Stimulated activated effector memory CD8-positive, alpha-beta T cell treated with anti-CD3 and anti-CD28 coated beads, Interleukin-12 subunit alpha, Interleukin-12 subunit beta, amount 100 ng/mL, for 72 hours (primary cell): Measurements from ENCODE around the gene PARD3B.

Experiments
- ATAC-seq: fragments of 150-1000 bp; cut with Tn5 transposase; 2 replicates; pipeline ENCODE4 v1.10.0; 2021
- DNase-seq, 2 donors: peaks; one replicate each; pipeline ENCODE4 v3.0.0; 2021 to 2022; ENCODE audit warnings: low spot score in 2 of 2
- H3K27ac Mint-ChIP-seq: one replicate; pipeline ENCODE4 v1.8.0; 2022; ENCODE audit warnings: mild to moderate bottlenecking, mixed read lengths
- H3K36me3 Mint-ChIP-seq: one replicate; pipeline ENCODE4 v1.8.0; 2022; ENCODE audit warnings: mild to moderate bottlenecking, mixed read lengths
- H3K4me1 Mint-ChIP-seq: one replicate; pipeline ENCODE4 v1.8.0; 2022; ENCODE audit warnings: mixed read lengths
- H3K4me3 Mint-ChIP-seq: one replicate; pipeline ENCODE4 v1.8.0; 2022; ENCODE audit warnings: mild to moderate bottlenecking, mixed read lengths
- H3K9me3 Mint-ChIP-seq: one replicate; pipeline ENCODE4 v1.8.0; 2022; ENCODE audit warnings: mixed read lengths

PARD3B gene

DNA sequence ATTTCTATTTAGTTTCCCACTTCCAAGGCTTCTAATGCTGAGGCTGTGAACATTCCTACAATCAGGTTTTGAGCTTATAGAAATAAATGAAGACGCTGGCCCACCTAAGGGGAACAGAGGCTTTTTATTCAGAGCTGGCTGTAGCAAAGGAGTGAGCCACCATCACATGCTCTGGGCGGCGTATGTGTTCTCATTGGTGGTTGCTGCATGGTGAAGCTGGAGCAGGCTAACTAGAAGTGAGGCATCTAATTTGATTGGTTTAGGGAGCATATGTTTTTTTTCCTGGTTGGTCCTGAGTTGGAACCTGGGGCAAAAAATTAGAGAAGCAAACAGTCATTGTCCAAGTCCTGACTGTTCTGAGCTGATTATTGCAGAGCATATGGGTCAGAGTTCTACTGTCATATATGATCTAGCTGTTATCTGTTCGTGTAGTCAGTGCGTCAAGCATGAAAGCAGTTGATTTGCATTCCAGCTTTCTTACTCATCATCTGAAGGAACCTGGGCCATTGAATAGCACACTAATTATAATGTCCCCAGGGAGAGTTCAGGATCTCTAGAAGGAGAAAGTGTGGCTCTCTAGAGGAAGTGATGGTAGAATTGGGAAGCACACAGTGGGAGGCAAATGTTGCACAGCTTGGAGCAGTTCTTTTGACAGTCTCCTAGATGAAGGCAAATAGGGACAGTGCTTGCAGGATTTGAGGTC, 279.6 kb downstream of the PARD3B start:
- DNase-seq: no peak
- Mint-ChIP-seq H3K4me3 (no peak overlapping the region), H3K27ac (no peak overlapping the region), H3K4me1 (no peaks in the 10 kb centered on the region), H3K9me3 (peaks cover 3% of the 10 kb centered on the region), H3K36me3 (no peaks in the 10 kb centered on the region)
- no peak for ATAC-seq

DNA sequence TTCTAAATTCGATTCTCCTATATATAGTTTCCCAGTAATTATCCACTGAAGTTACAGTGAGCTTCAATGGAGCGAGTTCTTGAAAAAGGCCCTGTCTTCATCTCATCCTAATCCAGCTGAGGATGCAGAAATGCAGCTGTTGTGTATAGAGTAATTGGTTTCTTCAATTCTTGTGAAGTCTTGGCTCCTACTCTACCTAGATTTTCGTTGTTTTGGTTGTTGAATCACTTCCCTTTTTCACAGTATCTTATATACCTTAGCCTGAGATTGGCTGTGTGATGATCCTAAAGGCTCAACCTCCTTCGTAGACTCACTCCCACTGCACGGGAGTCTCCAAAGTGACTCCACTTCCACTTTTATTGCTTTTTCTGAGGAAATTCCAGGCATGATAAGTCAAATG, 280.4 kb downstream of the PARD3B start:
- Mint-ChIP-seq H3K4me3 (no peak overlapping the region), H3K36me3 (no peaks in the 10 kb centered on the region), H3K9me3 (peaks cover 7% of the 10 kb centered on the region), H3K27ac (no peak overlapping the region), H3K4me1 (no peaks in the 10 kb centered on the region)
- ATAC-seq (no peak), DNase-seq (no peak)

- Mint-ChIP-seq H3K36me3 (no peaks in the 10 kb centered on the region), H3K4me1 (no peaks in the 10 kb centered on the region), H3K9me3 (peaks cover 7% of the 10 kb centered on the region), H3K27ac (no peak overlapping the region), H3K4me3 (no peak overlapping the region)
- DNase-seq (no peak), ATAC-seq (no peak)
These were observed 282.7 kb downstream of the PARD3B start for GRCh38 chr2:204827701-204828590.

- Mint-ChIP-seq H3K27ac (no peak overlapping the region), H3K36me3 (no peaks in the 10 kb centered on the region), H3K4me1 (no peaks in the 10 kb centered on the region), H3K4me3 (no peak overlapping the region), H3K9me3 (peaks cover 9% of the 10 kb centered on the region)
- DNase-seq: no peak
- no peak for ATAC-seq
These were observed 289.6 kb downstream of the PARD3B start for GRCh38 chr2:204834716-204835384.

DNA sequence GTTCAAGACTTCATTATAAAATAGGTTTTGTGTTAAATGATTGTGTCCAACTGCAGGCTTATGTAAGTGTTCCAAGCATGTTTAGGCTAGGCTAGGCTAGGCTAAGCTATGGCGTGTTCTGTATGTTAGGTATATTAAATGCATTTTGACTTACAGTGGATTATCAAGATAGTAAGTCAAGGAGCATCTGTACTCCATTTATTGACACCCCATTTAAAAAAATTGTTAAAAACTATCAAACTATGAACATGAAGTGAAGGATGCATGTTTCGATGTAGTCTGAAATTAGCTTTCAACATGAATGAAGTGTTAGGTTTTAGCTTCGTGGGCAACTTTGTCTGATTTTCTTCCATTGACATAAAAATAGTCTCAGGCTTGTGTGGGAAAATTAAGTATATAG, 290.5 kb downstream of the PARD3B start:
- ATAC-seq (no peak), DNase-seq (no peak)
- no peaks in the 10 kb centered on the region for H3K4me1 Mint-ChIP-seq
- peaks cover 4% of the 10 kb centered on the region for H3K9me3 Mint-ChIP-seq
- H3K27ac Mint-ChIP-seq: no peak overlapping the region
- no peaks in the 10 kb centered on the region for H3K36me3 Mint-ChIP-seq
- no peak overlapping the region for H3K4me3 Mint-ChIP-seq

GRCh38 chr2:204840504-204840903, 295.2 kb downstream of the PARD3B start:
- no peaks in the 10 kb centered on the region for H3K36me3 Mint-ChIP-seq
- no peak overlapping the region for H3K27ac Mint-ChIP-seq
- no peak overlapping the region for H3K4me3 Mint-ChIP-seq

DNA sequence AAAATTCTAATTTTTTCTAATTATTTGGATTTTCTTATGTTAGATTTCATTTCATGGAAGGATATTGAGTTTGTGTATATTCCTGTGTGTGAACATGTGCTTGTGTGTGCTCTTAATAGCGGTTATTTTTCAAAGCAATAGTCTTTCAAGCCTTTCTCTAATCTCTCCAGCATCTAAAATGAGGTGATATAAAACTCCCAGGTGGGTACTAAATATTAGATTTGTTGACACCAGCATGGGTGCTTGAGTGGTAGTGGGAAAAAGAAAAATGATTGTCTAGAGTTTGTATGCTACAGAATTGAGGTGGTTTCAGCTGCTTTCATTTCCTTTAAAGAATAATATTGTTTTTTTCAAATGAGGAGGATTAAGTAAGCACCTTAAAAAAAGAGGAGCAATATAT, 296.8 kb downstream of the PARD3B start:
- DNase-seq: no peak
- H3K36me3 Mint-ChIP-seq: no peaks in the 10 kb centered on the region
- no peaks in the 10 kb centered on the region for H3K9me3 Mint-ChIP-seq
- H3K4me1 Mint-ChIP-seq: no peaks in the 10 kb centered on the region
- no peak overlapping the region for H3K4me3 Mint-ChIP-seq
- H3K27ac Mint-ChIP-seq: no peak overlapping the region
- no peak for ATAC-seq

More at GRCh38 chr2:204840504-204840903, 295.2 kb downstream of the PARD3B start:
- H3K4me1 Mint-ChIP-seq: no peaks in the 10 kb centered on the region
- no peaks in the 10 kb centered on the region for H3K9me3 Mint-ChIP-seq
- DNase-seq (no peak), ATAC-seq (peak; percentile 82)

- ATAC-seq (peak; percentile 94), DNase-seq (no peak)
- peak overlapping the region; percentile 7 for H3K4me3 Mint-ChIP-seq
- no peaks in the 10 kb centered on the region for H3K9me3 Mint-ChIP-seq
- no peaks in the 10 kb centered on the region for H3K36me3 Mint-ChIP-seq
- H3K27ac Mint-ChIP-seq: no peak overlapping the region
- H3K4me1 Mint-ChIP-seq: no peaks in the 10 kb centered on the region
These were observed 297.6 kb downstream of the PARD3B start for GRCh38 chr2:204842661-204843485.

- Mint-ChIP-seq H3K27ac (no peak overlapping the region), H3K4me1 (no peaks in the 10 kb centered on the region), H3K4me3 (no peak overlapping the region), H3K36me3 (no peaks in the 10 kb centered on the region), H3K9me3 (no peaks in the 10 kb centered on the region)
- no peak for DNase-seq
- no peak for ATAC-seq
These were observed 301.2 kb downstream of the PARD3B start for GRCh38 chr2:204846471-204846870.

DNA sequence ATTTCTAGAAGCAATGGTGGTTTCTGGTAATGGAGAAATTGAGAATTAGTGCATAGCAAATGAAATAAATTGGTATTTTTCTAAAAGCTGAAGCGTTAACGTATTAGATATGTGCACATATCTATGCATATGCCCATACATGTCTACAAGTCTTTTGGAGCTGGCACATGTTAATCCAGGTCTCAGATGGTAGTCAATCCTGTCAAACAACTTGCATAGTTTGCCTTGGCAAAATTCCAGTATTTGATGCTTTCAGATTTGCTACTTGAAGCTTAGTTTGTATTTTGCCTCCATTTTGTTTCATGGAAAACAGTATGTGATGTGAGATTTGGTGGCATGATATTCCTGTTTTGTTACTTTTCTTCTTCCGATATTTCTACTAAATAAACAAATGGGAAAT, 304.6 kb downstream of the PARD3B start:
- no peak overlapping the region for H3K4me3 Mint-ChIP-seq
- ATAC-seq: no peak
- H3K4me1 Mint-ChIP-seq: no peaks in the 10 kb centered on the region
- H3K9me3 Mint-ChIP-seq: peaks cover 9% of the 10 kb centered on the region
- DNase-seq: no peak
- no peak overlapping the region for H3K27ac Mint-ChIP-seq
- H3K36me3 Mint-ChIP-seq: no peaks in the 10 kb centered on the region

DNA sequence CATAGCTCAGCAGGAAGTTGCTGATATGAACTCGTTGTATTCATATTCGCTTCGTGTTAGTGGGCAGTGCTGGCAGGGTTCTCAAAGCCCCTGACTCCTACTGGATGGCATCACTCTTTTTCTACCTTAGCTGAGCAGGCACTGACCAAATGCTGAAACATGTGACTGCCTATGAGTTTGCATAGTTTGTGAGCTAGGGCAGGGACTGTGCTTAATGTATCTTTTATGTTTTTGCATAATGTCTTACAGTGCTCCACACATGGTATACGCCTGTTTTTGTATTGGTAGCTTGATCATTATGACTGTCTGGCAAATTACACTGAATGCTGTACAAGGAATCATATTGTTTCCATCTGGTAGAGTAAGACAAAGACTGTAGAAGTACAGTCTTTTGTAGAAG, 305.3 kb downstream of the PARD3B start:
- no peaks in the 10 kb centered on the region for H3K36me3 Mint-ChIP-seq
- no peak overlapping the region for H3K27ac Mint-ChIP-seq
- no peaks in the 10 kb centered on the region for H3K4me1 Mint-ChIP-seq
- ATAC-seq: no peak
- peaks cover 9% of the 10 kb centered on the region for H3K9me3 Mint-ChIP-seq
- DNase-seq: no peak
- no peak overlapping the region for H3K4me3 Mint-ChIP-seq

- no peaks in the 10 kb centered on the region for H3K4me1 Mint-ChIP-seq
- no peak overlapping the region for H3K4me3 Mint-ChIP-seq
- H3K36me3 Mint-ChIP-seq: no peaks in the 10 kb centered on the region
- no peak for ATAC-seq
- H3K9me3 Mint-ChIP-seq: peaks cover 9% of the 10 kb centered on the region
- no peak overlapping the region for H3K27ac Mint-ChIP-seq
- DNase-seq: no peak
These were observed 308.6 kb downstream of the PARD3B start for GRCh38 chr2:204853905-204854304.

DNA sequence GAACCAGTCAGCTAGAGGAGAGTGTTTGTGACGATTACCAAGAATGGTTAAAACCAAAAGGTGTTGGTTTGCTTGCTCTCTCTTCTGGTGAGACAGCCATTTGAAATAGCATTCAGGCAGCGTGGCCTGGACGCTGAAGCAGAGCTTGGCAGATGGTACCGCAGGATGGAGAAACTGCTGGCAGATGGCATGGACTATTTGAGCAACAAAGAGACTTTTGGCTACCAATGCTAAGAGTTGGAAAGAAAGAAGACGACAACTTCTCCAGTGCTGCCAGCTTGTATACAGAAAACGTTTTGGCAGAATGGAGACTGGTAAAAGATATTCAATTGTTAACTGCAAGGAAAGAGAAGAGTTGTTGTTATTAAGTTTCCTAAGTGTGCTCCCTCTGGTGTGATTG, 315.0 kb downstream of the PARD3B start:
- DNase-seq (no peak), ATAC-seq (no peak)
- H3K4me1 Mint-ChIP-seq: no peaks in the 10 kb centered on the region
- no peaks in the 10 kb centered on the region for H3K9me3 Mint-ChIP-seq
- no peak overlapping the region for H3K4me3 Mint-ChIP-seq
- no peak overlapping the region for H3K27ac Mint-ChIP-seq
- H3K36me3 Mint-ChIP-seq: no peaks in the 10 kb centered on the region

DNA sequence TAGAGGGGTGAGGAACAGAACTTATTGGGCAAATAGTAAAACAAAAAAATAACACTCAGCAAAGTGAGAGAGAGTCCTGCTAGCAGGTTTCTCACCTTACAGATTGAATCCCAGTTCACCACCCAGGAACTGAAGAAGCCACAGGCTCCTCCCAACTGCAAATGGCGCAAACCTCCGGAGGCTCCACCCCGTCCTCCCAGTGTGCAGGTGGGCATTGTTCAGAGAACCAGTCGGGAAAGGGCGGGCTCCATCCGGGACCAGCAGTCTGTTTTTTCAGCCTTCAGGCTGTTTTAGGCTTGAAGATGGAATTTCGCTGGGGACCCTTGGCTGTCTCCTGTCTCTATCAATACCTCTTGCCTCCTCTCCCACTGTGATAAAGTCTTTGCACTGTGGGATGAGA, 317.5 kb downstream of the PARD3B start:
- Mint-ChIP-seq H3K4me3 (no peak overlapping the region), H3K9me3 (no peaks in the 10 kb centered on the region), H3K27ac (no peak overlapping the region), H3K4me1 (no peaks in the 10 kb centered on the region), H3K36me3 (no peaks in the 10 kb centered on the region)
- DNase-seq (no peak), ATAC-seq (no peak)

GRCh38 chr2:204863336-204863735, 318.1 kb downstream of the PARD3B start:
- no peaks in the 10 kb centered on the region for H3K9me3 Mint-ChIP-seq
- no peak overlapping the region for H3K4me3 Mint-ChIP-seq
- ATAC-seq: no peak
- no peaks in the 10 kb centered on the region for H3K36me3 Mint-ChIP-seq
- no peak overlapping the region for H3K27ac Mint-ChIP-seq
- H3K4me1 Mint-ChIP-seq: no peaks in the 10 kb centered on the region
- DNase-seq: no peak
